Astrocyte of the cerebellum (primary cell): Measurements from ENCODE around the gene MYBPC1.
"Not testable (repeated sequence)": the region's sequence is repeated elsewhere in the genome, so short reads cannot be mapped to it uniquely, and the experiment has no call there.

Experiments
- DNase-seq: peaks from one replicate; pipeline ENCODE4 v3.0.0-alpha.2; 2011; ENCODE audit warnings: low read depth
- H3K4me3 ChIP-seq: 2 replicates; pipeline ENCODE4 v1.5.1; 2011; ENCODE audit warnings: mild to moderate bottlenecking, low read depth, low read length, moderate library complexity
- CTCF ChIP-seq: IDR thresholded peaks from 2 replicates; pipeline ENCODE4 v1.5.1; 2012; ENCODE audit warnings: low read length, low read depth, moderate library complexity, mild to moderate bottlenecking; ENCODE audit errors: missing control alignments
- in situ Hi-C: cut with HindIII; loops from 2 replicates; pipeline ENCODE4 v1.10.0; 2017; ENCODE audit warnings: low sequenced_read_pairs

The MYBPC1 gene

GRCh38 chr12:101719566-101719965 is 124.8 kb downstream of the MYBPC1 start:
- DNase-seq = no peak
- in situ Hi-C loops = no loop called here
- no peak for TF ChIP-seq CTCF
- no peak overlapping the region for H3K4me3 ChIP-seq

GRCh38 chr12:101720118-101720517 is 125.3 kb downstream of the MYBPC1 start:
- no peak overlapping the region for H3K4me3 ChIP-seq
- no peak for DNase-seq
- no peak for TF ChIP-seq CTCF
- in situ Hi-C loops = no loop called here

DNA sequence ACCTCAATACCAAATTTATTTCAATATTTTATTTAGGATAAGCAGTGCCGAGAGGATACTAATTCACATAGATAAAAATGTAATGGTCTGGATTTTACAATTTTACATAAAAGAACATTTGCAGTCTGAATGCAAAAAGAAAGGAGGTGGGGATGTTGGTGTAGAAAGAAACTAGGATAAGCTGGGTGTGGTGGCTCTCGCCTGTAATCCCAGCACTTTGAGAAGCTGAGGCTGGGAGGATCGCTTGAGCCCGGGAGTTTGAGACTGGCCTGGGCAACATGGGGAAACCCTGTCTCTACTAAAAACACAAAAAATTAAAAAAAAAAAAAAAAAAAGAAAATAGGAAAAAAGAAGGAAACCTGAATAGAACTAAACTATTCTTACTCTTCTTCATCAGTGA is 127.6 kb downstream of the MYBPC1 start:
- in situ Hi-C loops = no loop called here
- no peak overlapping the region for H3K4me3 ChIP-seq
- no peak for DNase-seq
- no peak for TF ChIP-seq CTCF

- no peak for TF ChIP-seq CTCF
- in situ Hi-C loops = no loop called here
- no peak for DNase-seq
- H3K4me3 ChIP-seq = no peak overlapping the region
Observed at GRCh38 chr12:101727098-101727497, 132.3 kb downstream of the MYBPC1 start.

- no peak for TF ChIP-seq CTCF
- no peak overlapping the region for H3K4me3 ChIP-seq
- DNase-seq = no peak
- in situ Hi-C loops = no loop called here
Observed at GRCh38 chr12:101729842-101730241, 135.1 kb downstream of the MYBPC1 start.

DNA sequence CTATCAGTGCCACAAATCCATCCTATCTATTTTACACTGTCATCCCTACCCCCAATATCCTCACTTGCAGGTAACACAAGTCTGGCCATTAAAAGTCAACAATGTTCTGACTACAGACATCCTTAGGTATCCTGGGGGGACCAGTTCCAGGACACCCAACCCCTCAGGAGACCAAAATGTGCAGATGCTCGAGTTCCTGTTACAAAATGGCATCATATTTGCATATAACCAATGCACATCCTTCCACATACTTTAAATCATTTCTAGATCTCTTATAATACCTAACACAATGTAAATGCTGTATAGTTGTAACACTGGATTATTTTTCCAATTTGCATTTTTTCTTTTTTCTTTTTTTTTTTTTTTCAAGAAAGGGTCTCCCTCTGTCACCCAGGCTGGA is 137.5 kb downstream of the MYBPC1 start:
- H3K4me3 ChIP-seq = no peak overlapping the region
- in situ Hi-C loops = no loop called here
- no peak for DNase-seq
- TF ChIP-seq CTCF = no peak

DNA sequence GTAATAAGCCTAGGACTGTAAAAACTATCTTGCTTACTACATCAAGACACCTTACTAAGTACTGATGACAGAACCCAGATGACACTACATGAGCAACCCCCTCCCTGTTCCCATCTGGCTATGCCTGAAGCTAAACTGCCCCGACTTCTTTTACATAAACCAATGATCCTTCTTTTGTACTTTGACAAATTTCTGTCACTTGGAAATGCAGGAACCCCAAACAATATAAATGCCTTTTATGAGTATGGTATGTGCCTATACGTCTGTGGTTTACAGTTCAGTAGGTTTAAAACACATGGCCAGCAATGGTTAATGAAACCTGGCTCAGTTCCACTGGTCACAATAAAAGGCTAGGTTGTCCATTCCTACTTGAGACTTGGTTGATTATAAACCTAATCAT is 138.4 kb downstream of the MYBPC1 start:
- no peak for TF ChIP-seq CTCF
- no peak for DNase-seq
- in situ Hi-C loops = no loop called here
- no peak overlapping the region for H3K4me3 ChIP-seq

DNA sequence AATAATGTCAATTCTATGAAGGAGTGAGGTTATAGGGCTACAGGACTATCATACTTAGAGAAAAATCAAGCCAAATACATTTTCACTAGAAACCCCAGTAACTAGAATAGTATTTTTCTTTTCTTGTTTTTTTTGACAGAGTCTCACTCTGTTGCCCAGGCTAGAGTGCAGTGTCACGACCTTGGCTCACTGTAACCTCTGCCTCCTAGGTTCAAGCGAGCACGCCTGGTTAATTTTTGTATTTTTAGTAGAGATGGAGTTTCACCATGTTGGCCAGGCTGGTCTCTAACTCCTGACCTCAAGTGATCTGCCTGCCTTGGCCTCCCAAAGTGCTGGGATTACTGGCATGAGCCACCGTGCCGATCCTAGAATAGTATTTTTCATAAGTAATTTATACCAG is 139.7 kb downstream of the MYBPC1 start:
- H3K4me3 ChIP-seq, in situ Hi-C loops, DNase-seq: not testable (repeated sequence)
